GM18870 (cell line): Measurements from ENCODE around the gene ALS2.
"Not testable (repeated sequence)": the region's sequence is repeated elsewhere in the genome, so short reads cannot be mapped to it uniquely, and the experiment has no call there.

Experiments used
- ATAC-seq: cut with Tn5 transposase; IDR thresholded peaks from one replicate; pipeline ENCODE4 v1.9.1; 2021; ENCODE audit warnings: moderate library complexity; ENCODE audit not compliant: unreplicated experiment

ALS2 gene

DNA sequence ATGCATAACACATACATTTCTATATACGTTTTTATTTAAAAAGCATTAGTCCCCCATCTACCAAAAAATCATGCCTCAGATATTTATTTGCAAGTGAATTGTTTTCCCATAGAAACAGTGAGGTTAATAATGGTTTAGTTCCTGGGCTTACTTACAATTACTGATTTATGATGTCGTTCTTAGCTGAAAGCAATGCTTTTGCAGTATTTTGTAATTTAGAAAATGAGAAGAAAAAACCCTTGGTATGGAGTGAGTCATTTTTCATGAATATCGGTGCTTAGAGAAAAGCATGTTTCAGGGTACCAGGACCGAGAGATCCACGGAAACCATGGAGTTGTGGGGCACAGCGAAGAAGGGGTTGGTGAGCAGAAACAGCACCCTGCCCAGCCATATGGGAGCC, 13.6 kb upstream of the ALS2 start:
- no peak for ATAC-seq

DNA sequence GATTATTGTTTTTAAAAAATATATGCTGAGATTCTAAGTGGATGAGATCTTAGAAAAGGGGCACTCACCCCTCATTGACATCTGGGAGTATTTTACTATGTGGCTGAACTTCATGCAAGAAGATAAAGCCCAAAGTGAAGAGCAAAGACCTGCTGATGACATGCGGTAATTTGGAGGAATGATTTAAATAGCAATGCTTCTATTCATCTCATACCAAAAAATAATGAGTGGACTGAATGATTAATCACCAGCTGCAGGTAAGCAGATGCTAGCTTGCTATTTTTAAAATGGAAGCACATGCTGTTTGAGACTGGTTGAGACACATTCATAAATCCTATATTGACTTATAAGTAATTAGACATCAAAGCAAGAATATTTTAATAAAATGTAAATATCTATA, 12.9 kb upstream of the ALS2 start:
- no peak for ATAC-seq

DNA sequence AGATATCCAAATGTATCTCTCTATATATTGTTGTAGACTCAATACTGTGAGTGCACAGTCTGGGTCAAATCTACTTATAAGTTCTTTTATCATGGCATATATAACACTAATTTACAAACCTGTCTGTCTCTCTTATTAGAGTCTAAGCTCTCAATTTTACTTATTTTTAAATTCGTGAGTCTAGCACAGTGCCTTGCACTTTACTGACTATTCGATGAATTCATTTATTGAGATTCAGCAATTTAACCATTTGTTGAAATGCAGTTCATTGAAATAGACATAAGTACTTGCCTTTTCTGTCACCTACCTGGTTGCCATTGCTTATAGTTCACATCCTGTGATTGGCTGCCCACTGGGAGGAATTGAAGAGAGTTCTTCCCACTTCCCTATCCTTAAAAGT, 10.3 kb upstream of the ALS2 start:
- ATAC-seq: no peak

DNA sequence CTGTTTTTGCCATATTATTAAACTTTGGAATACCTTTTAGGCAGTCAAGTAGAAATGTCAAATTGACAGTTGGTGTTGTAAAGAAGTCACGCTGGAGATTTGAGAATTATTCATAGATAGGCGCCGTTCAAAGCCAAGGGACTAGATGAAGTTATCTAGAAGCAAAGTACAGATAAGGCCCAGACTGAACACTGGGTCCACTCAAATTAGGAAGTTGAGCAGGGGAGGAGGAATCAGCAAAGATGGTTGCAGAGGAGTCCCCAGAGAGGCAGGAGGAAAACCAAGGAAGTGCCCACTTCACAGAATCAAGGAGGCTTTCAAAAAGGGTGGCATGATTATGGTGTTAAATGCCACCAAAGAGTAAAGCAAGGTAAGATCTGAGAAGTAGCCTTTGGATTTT, 9.6 kb upstream of the ALS2 start:
- no peak for ATAC-seq

- no peak for ATAC-seq
Measured at GRCh38 chr2:201789395-201789794, 8.7 kb upstream of the ALS2 start.

- no peak for ATAC-seq
Measured at GRCh38 chr2:201788371-201788770, 7.6 kb upstream of the ALS2 start.

DNA sequence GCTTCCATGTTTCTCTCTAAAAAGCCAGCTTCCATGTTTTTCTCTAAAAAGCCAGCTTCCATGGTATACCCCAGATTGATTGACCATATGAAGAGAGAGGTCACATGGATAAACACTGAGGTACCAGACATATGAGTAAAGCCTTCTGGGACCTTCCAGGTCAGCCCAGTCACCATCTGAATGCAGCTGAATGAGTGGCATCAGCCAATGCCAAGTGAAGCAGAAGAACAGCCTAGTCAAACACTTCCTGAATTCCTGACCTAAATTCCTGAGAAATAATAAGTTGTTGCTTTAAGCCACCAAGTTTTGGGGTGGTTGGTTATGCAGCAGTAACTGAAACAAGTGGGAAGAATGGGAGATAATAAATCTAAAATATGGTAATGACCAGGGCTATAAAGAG, 5.7 kb upstream of the ALS2 start:
- no peak for ATAC-seq

DNA sequence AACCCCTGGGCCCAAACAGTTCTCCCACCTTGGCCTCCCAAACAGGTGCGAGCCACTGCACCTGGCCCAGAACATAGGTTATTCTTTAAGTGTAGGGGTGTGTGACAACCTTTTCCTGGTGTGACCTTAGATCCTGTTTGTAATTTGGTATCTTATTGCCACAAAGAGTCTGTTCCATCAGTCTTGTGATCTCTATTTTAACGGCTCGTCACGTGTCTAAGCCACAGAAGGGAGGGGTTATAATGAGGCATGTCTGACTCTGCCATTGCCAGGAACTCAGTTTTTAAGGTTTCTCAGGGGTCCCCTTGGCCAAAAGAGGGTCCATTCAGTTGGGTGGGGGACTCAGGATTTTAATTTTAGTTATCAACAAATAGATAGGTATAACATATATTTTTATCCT, 4.4 kb upstream of the ALS2 start:
- ATAC-seq: no peak

DNA sequence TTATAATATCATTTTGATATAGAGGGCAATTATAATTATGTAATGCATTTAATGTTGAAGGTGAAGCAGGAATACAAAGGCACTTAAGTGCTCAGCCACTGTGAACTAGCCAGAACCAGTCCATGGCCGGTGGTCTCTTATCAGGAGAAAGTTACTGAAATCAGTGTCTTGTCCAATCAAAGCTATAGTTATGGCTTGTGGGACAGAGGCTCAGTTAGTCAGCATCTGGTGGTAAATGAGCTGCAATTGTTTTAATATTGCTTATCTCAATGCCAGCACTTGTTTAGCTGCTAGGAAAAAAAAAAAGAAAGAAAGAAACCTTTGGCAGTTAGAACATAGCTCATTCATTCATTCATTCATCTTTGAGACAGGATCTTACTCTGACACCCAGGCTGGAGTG, 3.8 kb upstream of the ALS2 start:
- no peak for ATAC-seq

DNA sequence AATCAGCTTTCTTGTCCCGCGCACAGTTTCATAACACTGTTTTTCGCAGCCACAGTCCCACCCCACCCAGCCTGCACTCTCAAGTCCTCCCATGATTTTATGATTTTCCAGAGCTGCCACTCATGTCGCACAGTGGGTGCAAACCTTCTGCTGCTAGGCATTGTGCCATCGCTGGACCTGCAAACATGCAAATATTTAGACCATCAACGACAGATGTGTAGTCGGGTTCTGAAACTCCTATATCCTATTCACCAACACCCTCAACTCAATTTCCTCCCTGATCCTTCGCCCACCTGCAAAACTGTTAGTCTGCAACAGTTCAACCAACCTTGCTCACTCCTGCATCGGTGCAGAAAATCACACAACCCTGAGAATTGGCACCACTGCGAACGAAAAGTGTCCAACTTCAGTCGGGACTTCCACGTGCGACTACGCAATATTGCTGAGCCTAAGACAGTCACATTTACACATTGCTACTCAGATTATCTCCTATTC, 871 bp upstream of the ALS2 start:
- no peak for ATAC-seq

GRCh38 chr2:201779901-201780673, 646 bp downstream of the ALS2 start:
- no peak for ATAC-seq

DNA sequence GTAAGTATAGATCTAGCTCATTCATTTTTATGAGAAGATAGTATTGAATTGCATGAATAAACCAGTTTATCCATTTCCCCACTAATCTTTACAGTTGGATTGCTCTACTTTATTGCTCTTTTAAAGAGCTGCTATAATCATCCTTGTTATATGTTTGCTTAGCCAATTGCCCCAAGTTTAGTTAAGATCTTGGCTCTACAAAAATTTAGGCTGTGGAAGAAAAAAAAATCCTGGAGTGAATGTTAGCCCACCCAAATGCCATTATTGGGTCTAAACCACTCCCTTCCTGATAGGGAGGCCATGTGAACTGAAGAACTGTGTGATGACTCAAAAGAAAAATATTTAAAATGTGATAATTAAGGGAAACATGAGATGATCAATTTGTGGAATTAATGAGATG, 2.9 kb downstream of the ALS2 start:
- no peak for ATAC-seq

GRCh38 chr2:201777043-201777442, 3.7 kb downstream of the ALS2 start:
- no peak for ATAC-seq

DNA sequence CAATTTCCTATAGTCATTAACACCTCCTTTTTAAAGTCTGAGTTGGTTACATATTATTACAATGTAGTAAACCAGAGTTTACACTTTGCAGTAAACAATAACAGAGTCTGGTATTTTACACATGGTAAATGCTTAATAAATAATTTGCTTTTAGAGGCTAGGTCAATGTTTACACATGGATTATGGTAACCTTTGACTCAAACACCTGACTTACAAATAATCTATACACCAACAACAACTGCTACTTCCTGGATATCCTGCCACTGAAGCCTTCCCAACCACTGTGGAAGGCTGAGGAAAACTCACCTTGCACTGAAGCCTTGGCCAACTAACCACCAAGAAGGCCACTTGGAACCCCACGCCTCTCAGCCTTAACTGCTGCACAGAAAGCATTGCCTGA, 5.4 kb downstream of the ALS2 start:
- ATAC-seq: no peak

- ATAC-seq: no peak
Measured at GRCh38 chr2:201774546-201774945, 6.2 kb downstream of the ALS2 start.

DNA sequence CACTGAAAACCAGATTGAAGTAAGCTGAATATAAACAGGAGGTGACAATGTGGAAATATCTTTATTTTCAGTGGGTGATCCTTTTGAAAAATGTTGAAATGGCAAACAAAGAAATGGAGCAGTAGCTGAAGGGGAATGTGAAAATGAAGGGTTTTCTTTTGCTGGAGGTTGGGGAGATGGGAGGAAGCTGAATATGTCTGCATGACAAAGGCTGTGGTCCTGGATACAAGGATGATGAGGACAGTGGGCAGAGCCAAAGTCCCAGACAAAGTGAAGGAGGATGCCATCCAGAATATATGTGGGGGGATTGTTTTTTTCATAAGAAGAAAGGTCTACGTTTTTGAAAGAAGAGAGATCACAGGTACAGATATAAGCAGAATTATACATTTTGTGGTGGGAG, 6.7 kb downstream of the ALS2 start:
- ATAC-seq: no peak

DNA sequence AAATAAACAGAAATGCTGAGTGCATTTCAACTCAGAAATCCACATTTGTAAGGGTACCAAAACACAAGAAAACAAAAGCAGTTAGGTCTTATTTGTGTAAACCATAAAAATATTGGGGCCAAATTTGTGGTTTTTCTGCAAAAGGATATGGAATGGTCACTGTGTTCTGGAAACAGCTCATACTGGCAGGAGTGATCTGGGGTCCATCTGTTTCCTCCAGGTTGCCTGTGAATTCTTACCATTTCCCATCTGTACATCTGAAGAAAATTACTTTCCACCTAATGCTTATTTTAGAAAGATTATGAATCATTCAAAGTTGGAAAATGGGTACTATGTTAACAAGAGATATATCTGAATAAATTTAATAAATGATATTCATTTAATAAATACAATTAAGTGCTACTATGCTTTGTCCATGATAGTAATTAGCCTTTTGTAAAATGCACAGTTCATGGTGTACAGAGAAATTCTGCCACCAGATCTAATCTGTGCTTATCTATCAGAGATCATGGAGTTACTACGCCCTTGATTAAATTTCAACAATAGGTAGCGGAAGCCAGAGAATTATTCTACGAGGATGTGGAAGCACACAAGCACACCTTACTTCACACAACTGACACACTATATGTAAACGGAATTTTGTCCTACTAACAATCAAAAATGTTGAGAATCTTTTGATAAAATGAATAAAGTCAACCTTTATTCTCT, 10.9 kb downstream of the ALS2 start:
- no peak for ATAC-seq

GRCh38 chr2:201768918-201769317, 11.8 kb downstream of the ALS2 start:
- no peak for ATAC-seq

DNA sequence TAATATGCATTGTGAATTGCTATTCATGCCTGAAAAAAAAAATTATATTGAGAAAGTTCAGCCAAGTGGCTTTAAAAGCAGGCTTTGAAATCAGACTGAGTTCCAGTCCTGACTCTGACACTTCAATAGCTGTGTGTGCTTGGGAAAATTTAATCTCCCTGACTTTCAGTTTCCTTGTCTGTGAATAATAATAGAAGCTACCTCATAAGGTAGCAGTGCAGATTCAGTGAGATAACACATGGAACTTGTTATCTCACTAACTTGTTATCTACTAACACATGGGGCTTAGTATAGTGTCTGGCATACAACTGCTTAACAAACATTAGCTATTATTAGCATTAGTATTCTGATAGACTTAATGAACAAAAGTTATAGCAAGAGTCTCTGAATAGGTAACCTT, 14.9 kb downstream of the ALS2 start:
- ATAC-seq: no peak

- not testable (repeated sequence) for ATAC-seq
Measured at GRCh38 chr2:201764469-201764868, 16.3 kb downstream of the ALS2 start.

DNA sequence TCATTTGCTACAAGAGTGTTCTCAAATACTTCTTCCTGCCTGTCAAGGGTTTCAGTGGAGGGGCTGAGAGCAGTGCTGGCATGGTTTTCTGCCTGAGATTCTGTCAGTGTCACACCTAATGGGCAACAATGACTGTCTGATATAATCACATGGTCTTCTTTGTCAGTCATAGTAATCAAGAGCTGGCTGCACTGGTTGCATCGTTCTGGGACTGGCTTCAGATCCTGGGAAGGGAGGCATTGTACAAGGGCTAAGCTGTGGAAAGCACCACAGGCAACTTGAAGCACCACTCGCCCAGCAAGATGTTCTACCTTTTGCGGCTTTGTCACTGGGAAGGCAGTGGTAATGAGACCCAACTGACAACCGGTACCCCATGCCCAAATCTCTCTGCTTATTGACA, 19.6 kb downstream of the ALS2 start:
- ATAC-seq: no peak

DNA sequence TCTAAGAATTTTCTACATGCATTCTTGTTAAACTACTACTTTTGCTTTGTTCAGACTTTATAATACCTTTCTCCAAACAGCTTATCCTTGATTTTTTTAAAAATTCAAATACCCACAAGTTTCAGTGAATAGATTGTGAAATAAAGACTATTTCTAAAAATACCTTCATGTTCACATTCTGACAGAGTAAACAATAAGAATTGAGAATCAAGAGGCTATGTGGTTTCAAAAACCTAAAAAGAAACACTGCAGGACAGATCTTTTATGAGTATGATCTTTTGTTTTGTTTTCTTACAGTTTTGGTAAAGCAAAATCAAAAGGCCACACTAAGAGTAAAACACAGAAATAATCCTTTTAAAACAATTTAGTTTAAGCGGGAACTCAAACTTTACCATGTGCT, 21.2 kb downstream of the ALS2 start:
- ATAC-seq: no peak

GRCh38 chr2:201758873-201759272, 21.9 kb downstream of the ALS2 start:
- ATAC-seq: no peak
